NOMO-1 treated with DMSO at 0.1 percent for 48 hours (cell line): Measurements from ENCODE around the gene UBTD1.

Experiments used
- DNase-seq: peaks from one replicate; lab custom pipeline; 2025; ENCODE audit not compliant: unreplicated experiment; lab: John Stamatoyannopoulos, UW

Gene UBTD1

GRCh38 chr10:97482381-97482780 is 16.3 kb upstream of the UBTD1 start:
- DNase-seq: no peak

GRCh38 chr10:97483506-97483905 is 15.2 kb upstream of the UBTD1 start:
- no peak for DNase-seq

- DNase-seq: no peak
Measured at GRCh38 chr10:97483921-97484320, 14.8 kb upstream of the UBTD1 start.

- no peak for DNase-seq
Measured at GRCh38 chr10:97485647-97486281, 13.0 kb upstream of the UBTD1 start.

GRCh38 chr10:97490592-97490991 is 8.1 kb upstream of the UBTD1 start:
- DNase-seq: no peak

GRCh38 chr10:97494151-97494550 is 4.6 kb upstream of the UBTD1 start:
- DNase-seq: no peak

GRCh38 chr10:97494863-97495506 is 3.7 kb upstream of the UBTD1 start:
- DNase-seq: no peak

- peak; percentile 74 for DNase-seq
Measured at GRCh38 chr10:97497572-97498075, 1.1 kb upstream of the UBTD1 start.

- DNase-seq: peak; percentile 99
Measured at GRCh38 chr10:97498076-97498840, 466 bp upstream of the UBTD1 start, which contains the start of gene MMS19. TSS of gene MMS19 (minus strand) at chr10:97498422. CDS start at chr10:97498384, 38 bp downstream.

- peak; percentile 2 for DNase-seq
Measured at GRCh38 chr10:97499561-97500296, 1.0 kb downstream of the UBTD1 start.

GRCh38 chr10:97500297-97500575 is 1.5 kb downstream of the UBTD1 start:
- DNase-seq: no peak

- no peak for DNase-seq
Measured at GRCh38 chr10:97502916-97503315, 4.2 kb downstream of the UBTD1 start.

GRCh38 chr10:97503406-97503805 is 4.7 kb downstream of the UBTD1 start:
- no peak for DNase-seq

GRCh38 chr10:97505152-97505551 is 6.4 kb downstream of the UBTD1 start:
- peak; percentile 46 for DNase-seq

GRCh38 chr10:97506199-97506991 is 7.7 kb downstream of the UBTD1 start:
- peak; percentile 61 for DNase-seq

- no peak for DNase-seq
Measured at GRCh38 chr10:97508342-97508741, 9.6 kb downstream of the UBTD1 start.

- DNase-seq: no peak
Measured at GRCh38 chr10:97509120-97509680, 10.5 kb downstream of the UBTD1 start.

- DNase-seq: no peak
Measured at GRCh38 chr10:97510686-97511085, 12.0 kb downstream of the UBTD1 start.

- DNase-seq: no peak
Measured at GRCh38 chr10:97511711-97512440, 13.2 kb downstream of the UBTD1 start.

- DNase-seq: no peak
Measured at GRCh38 chr10:97512993-97513392, 14.3 kb downstream of the UBTD1 start.
